GM18951 (cell line): Measurements from ENCODE around the gene UBAP1L.
"Not testable (repeated sequence)": the region's sequence is repeated elsewhere in the genome, so short reads cannot be mapped to it uniquely, and the experiment has no call there.

Experiments used
- POLR2A ChIP-seq: IDR thresholded peaks from 4 replicates; pipeline ENCODE4 v1.6.1; 2011; ENCODE audit warnings: mild to moderate bottlenecking; ENCODE audit not compliant: insufficient read length, insufficient read depth; ENCODE audit errors: extremely low read depth
- in situ Hi-C: fragments of 300-500 bp; cut with MboI; formaldehyde crosslinking; loops from one replicate; pipeline ENCODE4 v1.12.0; 2022; ENCODE audit warnings: low sequenced_read_pairs, mixed read lengths, inconsistent platforms; ENCODE audit not compliant: unreplicated experiment

Gene UBAP1L

DNA sequence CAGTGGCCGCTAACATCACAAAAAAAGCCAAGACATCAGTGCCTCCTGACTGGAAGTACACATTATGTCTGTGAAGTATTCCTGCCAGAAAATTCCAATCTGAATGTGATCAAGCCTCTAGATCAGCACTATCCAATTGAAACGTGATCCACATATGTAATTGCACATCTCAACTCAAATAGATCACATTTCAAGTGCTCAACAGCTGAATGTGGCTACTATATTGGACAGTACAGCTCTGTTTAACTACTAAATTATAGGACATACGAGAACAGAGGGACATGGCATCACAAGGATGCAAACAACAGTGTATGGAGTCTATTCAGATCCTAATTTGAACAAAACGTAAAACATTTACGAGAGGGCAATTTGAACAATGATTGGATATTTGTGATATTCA, 542 bp upstream of the UBAP1L start:
- in situ Hi-C loops = no loop called here
- TF ChIP-seq POLR2A = no peak

DNA sequence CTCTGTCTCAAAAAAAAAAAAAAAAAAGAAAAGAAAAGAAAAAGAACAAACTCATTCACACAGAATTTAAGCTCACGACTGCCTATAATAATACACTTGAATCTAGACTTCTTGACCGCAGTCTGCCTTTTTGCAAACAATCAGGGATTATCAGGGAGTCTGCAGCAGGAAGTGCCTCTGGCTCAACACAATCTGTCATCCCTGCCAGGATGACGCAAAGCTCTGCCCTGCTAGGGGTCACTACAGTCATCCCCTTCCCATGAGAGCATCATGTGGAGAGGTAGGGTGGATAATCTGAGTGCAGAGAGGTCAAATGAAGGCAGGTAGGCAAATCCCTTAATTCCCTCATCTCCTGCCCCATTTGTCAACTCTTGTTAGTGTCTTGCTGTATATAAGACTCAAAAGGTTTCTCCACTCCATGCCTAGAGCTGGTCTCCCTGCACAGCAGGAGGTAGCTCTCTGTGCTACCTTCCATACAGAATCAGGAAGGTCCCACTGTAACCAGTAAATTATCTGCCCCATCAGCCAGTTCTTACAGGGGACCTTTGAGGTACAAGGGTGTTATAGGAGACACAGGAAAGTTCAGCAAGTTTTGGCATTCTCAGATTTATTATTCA, 4.2 kb downstream of the UBAP1L start:
- in situ Hi-C loops = no loop called here

DNA sequence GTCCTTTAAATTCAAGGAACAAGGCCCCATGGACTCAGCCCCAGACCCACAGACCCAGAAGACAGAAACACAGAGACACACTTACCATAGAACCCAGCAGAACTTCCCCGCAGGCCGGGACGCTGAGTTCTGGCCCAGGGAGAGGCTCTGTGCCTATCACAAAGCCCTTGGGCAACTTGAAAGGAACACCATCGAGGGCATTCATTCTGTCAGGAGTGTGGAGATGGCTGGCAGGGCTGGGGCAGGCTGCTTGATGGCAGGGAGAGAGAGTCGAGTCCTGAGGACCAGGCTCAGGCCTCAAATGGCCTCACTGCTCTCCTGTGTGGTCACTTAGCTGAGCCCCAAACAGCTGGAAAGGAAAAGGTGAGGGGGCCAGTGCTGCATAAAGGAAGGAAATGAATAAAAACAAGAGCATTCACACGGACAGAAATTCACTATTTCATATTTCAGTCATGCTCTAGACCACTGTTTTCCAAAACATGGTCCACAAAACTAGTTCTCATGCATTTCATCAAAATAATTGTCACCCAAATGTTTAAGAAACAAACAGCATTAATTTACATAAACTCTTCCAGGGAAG, 8.9 kb downstream of the UBAP1L start:
- in situ Hi-C loops = no loop called here
- no peak for TF ChIP-seq POLR2A

More for the DNA sequence above, 4.2 kb downstream of the UBAP1L start:
- TF ChIP-seq POLR2A = no peak

DNA sequence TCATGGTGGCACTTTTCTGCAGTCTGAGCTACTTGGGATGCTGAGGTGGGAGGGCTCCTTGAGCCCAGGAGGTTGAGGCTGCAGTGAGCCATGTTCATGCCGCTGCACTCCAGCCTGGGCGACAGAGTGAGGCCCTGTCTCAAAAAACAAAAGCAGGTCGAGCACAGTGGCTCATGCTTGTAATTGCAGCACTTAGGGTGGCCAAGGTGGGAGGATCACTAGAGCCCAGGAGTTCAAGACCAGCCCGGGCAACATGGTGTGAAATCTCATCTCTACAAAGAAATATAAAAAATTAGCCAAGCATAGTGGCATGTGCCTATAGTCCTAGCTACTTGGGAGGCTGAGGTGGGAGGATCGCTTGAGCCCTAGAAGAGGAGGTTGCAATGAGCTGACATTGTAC, 10.0 kb downstream of the UBAP1L start:
- no peak for TF ChIP-seq POLR2A
- in situ Hi-C loops = no loop called here

DNA sequence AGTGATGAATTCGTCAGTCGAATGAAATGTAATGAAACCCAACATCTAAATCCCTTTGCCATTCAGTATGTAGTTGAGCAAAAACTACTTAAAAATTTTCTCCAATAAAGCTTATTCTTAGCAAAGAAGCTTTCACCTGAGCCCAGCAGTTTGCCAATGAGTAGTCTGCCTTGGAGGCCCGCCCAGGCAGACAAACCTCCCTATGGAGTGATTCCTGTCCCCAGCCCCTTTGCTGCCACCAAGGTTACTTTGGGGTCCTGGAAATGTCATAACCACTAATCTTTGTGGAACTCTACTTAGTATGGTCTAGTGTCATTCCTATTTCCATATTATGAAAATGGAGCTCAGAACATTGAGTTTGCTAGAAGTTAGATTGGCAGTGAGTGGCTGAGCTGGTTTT, 12.1 kb downstream of the UBAP1L start:
- in situ Hi-C loops = no loop called here
- no peak for TF ChIP-seq POLR2A

DNA sequence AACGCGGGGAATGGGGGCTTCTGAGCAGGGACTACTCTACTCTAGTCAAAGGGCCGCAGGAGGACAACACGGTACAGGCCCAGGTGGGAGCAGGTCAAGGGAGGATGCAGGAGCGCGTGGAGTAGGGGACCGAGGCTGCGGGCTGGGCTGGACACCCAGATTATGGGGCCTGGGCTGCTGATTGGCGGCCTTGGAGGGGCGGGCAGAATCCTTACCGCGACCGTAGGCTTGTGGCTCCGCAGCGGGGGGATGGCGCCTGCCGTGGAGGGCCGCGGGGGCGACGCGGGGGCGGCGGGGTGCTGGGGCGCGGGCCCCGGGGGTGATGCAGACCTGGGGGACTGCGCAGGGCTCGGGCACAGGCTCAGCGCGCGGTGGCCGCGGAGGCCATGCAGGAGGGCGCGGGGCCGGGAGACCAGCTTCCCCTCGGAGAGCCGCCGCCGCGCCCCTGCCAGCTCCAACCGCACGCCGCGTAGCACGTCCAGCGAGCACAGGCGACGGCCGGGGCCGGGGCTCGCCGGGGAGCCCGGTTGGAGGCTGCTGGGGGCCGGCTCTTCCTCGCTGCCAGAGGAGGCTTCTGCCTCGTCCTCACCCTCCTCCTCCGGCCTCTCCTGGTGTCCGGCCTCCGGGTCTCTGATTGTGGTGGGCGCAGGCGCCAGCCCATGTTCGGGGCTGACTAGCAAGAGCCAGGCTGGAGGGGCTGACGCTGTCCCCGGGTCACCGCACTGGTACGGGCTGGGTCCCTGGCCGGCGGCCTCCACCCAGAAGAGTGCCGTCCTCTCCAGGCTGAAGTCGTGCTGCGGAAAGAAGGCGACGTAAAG, 12.9 kb downstream of the UBAP1L start:
- in situ Hi-C loops = no loop called here
- TF ChIP-seq POLR2A = no peak

DNA sequence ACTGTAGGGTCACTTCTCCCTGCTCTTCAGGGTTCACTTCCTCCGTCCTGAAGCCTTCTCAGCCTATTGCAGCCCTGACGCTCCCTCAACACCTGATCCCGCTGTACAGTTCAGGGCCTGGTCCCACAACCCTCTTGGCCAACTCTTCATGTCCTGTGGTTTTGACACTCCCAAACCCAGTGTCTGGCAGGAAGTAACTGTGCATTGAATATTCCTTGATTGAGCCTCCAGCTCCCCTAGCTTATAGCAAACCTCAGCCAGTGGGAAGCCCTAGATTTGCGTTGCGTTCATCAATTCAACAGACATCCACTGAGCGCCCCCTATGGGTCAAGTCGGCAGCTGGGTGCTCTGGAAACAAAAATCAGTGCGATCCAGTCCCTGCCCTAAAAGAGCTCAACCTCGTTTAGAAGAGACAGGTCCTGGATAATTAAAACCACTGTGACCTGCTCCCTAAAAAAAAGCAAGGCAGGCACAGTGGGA, 13.5 kb downstream of the UBAP1L start:
- TF ChIP-seq POLR2A = no peak
- in situ Hi-C loops = no loop called here

DNA sequence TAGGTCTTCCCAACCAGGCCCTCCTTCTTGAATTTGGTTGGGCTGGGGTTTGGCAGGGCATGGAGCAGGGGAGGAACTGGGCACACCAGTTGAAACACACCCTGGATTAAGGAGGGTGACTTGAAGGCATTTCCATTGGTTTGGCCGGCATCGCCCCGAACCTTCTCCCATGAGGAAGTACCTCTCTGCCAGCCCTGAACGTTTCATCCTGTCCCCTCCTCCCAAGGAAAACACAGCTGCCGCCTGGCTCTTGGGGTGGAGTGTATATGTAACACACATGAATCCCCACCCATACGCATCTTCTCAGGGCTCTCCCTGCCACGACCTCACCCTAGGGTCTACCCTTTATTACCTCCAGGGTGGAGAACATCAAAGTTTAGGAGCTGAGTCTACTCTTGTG, 14.6 kb downstream of the UBAP1L start:
- no peak for TF ChIP-seq POLR2A

DNA sequence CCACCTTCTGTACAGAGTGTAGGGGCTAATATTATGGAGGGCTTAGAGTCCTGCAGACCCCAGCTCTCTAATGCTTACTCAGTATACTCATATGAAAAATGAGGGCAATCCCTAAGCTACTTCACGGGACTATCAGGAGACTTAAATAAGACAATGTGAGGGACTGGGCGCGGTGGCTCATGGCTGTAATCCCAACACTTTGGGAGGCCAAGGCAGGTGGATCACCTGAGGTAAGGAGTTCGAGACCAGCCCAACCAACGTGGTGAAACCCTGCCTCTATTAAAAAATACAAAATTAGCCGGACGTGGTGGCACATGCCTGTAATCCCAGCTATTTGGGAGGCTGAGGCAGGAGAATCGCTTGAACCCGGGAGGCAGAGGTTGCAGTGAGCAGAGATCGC, 15.2 kb downstream of the UBAP1L start:
- in situ Hi-C loops = not testable (repeated sequence)

More for the DNA sequence above, 14.6 kb downstream of the UBAP1L start:
- in situ Hi-C loops = no loop called here

DNA sequence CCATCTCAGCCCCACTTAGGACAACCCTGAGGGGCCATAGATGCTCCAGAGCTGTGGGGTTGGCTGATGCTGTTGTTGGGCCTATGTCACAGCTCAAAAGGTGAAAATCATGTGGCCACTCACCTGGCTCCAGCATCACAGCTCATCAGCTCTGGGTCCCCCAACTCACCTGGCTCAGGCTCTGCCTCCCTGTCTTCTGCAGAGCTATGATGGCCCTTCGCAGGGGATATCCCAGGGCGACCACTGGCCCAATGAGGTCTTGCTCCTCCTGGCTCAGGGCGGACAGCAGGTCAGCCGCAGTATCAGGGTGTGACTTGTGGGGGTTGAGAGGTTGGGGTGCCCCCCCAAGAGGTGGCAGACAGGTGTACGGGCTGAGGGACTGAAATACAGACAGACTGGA, 15.7 kb downstream of the UBAP1L start:
- in situ Hi-C loops = no loop called here
- TF ChIP-seq POLR2A = no peak

DNA sequence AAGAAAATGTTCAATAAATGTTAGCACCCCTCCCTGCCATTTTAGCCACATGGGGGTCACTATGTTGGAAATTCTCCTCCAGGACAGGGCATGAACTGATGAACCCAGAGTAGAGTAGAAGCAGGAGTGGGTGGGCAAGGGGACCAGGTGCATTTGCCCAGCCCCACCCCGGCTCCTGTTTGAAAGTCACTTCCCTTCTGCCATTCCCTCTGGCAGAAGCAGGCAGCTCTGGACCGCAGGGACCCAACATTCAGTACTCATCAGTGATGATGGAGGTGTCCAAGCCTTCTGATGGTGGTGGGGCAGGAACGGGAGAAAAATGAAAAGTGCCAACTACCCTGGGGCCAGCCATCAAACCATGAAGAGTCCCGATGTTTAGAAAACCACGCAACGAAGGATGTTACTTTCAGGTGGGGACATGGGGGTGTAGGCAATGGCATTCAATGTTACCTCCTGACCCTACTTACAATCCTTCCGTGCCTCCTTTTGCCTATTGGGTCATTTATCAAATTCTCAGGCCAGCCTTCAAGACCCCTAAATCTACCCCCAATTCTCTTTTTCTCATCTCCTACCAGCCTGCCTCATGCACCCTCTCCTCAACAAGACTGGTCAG, 17.2 kb downstream of the UBAP1L start:
- TF ChIP-seq POLR2A = no peak
- in situ Hi-C loops = no loop called here

DNA sequence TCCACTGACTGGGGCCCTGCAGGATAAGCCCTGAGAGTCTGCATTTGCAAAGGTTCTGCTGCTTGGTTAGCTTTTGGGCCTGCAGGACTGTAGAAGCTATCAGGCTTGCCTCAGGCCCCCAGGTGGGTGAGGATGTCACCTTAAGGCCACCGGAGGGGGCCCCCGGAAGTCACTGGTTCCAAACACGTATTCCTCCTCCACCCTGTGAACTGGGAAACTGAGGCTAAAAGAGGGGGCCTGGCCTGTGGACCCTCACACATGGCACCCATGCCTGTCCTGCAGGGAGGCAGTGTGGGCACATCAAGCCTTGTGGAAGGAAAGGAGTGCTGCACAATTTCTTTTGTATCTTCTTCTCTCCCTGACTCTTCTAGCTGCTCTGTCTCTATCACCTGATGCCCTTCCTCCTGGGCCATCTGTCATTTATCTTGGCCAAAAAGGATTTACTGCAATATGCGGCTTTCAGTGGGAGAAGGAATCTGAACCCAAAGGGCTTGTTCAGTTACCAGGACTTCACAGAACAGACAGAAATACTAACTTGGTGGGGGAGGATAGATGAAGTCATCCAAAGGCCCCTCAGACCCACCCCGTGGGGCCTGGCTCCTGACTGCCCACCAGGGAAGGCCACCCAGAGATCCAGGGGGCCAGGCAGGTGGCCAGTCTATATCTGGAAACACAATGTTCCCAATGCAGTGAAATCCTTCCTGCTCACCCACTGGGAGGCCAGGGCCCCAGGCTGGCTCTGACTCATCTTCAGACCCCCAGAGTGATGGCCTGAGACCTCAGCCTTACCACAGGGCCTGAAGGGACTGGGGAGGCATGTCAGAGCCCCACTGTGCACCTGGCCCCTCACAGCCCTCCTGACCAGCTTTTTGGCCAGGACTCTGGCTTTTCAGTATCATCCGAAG, 18.3 kb downstream of the UBAP1L start:
- in situ Hi-C loops = no loop called here
- TF ChIP-seq POLR2A = no peak

DNA sequence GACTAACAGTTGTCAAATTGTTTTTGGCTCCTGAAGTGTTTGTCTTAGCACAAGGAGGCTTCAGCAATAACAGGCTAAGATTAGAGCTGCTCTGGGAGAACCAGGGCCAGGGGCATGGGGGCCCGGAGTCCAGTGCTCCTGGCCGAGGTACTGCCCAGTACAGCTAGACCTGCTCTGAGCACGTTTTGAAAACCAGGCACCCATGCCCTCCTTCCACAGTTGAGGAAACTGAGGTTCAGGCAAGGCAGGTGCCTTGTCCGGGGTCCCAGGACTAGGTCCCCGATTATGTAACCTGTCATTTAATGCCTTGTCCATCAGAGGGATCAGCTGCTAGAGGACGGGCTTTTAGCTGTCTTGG, 19.3 kb downstream of the UBAP1L start:
- in situ Hi-C loops = no loop called here
- no peak for TF ChIP-seq POLR2A
